SKM-1 treated with dmso at 0.1 percent for 144 hours (cell line): Measurements from ENCODE around the gene INPP5A.
"Not testable (repeated sequence)": the region's sequence is repeated elsewhere in the genome, so short reads cannot be mapped to it uniquely, and the experiment has no call there.

Experiments used
- DNase-seq: peaks from one replicate; lab custom pipeline; 2025; ENCODE audit not compliant: unreplicated experiment; lab: John Stamatoyannopoulos, UW

Gene INPP5A

DNA sequence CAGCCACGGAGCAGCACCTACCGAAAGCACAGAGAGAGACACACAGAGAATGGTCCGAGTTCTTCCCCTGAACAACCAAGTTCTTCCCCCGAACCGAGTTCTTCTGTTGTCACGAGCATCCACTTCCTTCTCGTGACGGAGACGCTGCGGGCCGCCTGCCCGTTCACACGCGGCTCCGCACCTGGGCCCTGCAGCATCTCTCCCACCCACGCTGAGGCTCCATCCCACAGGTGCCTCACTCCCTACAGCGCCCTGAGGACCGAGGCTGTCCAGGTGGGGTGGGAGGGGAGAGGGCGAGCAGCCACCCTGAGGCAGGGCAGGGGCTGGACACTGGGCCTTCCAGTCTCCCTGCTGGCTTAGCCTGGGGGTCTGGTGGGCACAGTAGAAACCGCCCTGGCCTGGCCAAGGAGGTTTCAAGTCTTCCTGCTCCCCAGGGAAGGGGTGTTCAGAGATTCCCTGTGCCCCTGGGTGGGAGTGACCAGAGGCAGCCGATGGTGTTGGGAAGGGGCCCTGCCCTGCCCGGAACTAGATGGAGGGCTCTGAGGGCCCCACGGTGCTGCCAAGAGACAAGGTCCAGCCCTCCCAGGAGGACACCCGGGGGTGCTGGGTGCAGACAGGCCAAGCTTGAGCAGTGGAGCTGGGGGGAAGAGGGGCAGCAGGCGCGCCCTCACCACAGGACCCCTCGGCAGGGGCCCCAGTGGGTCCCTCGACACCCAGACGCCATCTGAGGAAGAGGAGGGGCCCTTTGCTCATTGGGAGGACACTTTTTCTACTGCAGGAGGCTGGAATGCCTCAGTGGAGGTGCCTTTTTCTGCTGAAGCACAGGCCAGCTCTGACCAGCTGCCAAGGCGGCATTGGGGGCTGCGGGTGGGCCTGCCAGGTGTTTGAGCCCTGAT, 253.6 kb downstream of the INPP5A start:
- DNase-seq: no peak

DNA sequence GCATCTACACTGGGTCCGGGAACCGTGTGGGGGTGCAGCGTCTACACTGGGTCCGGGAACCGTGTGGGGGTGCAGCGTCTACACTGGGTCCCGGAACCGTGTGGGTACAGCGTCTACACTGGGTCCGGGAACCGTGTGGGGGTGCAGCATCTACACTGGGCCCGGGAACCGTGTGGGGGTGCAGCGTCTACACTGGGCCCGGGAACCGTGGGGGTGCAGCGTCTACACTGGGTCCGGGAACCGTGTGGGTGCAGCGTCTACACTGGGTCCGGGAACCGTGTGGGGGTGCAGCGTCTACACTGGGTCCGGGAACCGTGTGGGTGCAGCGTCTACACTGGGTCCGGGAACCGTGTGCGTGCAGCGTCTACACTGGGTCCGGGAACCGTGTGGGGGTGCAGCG, 254.5 kb downstream of the INPP5A start:
- DNase-seq: not testable (repeated sequence)

DNA sequence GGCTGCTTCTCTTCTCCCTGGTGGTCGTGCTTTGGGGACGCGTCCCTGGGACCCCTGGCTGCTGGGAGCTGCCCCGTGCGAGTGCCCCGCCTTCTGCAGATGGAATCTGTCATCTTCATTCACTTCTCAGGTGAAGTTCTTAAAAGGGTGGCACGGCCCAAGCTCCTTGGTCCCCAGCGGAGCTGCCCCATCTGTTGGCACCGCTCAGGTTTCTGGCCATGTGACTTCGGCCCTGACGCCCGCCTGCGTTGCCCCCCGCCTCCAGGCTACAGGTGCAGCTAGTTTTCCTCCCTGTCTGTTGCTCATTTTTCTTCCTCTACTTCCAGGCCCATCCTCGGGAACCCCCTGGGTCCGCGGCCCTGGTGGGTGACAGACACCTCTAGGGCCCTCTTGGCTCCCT, 255.2 kb downstream of the INPP5A start:
- DNase-seq: no peak

DNA sequence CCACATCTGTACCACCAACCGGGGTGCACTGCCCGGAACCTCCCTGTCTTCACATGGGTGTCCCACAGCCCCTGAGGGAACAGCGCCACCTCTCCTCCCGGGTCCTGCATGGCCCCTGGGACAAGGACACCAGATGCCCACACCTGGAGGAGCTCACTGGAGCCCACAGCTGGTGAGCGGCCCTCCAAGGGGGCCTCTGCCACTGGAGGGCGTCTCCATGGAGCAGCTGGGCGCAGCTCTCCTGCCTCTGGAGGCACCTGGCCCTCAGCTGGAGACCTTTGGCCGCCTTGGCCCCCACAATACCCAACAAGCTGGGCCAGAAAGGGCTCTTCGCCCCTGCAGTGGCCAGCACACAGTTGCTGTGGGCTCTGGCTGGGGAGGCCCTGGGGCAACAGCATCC, 255.6 kb downstream of the INPP5A start:
- DNase-seq: no peak

DNA sequence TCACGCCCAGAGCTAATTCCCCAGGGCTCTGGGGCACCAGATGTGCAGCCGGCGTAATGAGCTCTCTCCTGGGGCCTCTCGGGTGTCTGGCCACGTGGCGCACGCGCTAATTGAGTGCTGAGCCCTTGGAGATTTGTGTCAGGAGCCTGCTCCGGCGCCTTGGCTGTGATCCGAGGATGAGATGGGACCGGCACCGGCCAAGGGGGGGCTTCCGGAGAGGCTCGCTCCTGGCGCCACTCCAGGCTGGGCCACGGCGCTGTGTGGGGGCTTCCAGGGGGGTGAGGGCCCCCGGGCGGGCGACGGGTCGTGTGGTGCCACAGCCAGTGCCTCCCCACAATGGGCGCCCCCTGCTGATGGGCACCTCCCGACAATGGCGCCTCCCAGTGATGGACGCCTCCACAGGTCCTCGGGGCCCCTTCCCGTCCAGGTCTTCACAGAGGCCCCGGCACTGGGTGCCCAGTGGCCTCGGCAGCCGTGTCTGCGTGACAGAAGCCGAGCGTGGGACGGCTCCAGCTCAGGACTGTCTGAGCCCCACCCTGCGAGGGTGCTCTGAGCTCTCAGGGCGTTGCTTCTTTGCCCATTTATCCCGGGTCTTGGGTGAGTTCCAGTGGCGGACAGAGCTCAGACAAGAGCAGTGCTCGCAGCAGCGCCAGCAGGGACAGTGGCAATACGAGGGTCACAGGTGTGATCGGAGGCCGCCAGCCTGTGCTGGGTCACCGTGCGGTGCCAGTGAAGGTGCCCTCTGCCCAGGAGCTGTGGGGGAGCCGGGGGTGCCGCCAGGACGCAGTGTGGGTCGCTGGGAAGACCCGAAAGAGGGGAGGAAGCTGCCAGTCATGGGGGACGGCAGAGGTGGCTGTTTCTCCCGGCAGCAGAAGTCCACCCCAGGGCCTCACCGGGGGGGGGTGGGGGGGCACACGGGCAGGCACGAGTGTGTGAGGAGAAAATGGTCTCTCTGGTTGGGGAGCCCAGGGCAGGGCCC, 256.6 kb downstream of the INPP5A start:
- DNase-seq: no peak

DNA sequence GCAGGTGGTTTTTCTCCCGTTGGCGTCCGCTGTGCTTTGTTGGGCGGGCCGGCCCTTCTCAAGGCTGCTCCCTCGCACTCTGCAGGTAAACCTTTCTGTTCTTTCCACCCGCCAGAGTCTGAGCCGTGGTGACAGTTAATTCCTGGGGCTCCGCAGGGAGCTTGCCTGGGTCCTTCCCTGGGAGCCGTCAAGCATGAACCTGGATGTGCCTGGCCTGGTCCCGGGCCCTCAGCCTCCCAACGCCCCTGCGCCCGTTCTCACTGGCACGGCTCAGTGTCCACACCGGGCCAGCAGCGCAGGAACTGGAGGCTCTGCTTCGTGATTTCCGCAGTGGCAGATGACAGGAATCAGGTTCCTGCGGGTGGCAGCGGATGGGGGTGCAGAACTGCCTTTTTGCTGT, 259.3 kb downstream of the INPP5A start:
- DNase-seq: no peak

DNA sequence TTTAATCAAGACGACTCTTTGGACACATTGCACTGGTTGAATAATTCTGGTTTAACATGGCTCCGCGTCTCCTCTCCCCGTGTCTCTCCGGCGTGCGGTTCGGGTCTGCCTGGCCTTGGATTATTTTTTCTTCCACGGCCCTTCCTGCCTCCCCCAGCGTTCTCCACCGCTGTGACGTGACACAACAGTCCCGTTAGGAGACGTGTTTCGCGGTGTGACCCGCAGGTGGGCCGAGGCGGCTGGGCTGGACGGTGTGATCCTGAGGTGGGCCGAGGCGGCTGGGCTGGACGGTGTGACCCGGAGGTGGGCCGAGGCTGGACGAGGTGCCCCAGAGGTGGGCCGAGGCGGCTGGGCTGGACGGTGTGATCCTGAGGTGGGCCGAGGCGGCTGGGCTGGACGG, 260.4 kb downstream of the INPP5A start:
- not testable (repeated sequence) for DNase-seq

DNA sequence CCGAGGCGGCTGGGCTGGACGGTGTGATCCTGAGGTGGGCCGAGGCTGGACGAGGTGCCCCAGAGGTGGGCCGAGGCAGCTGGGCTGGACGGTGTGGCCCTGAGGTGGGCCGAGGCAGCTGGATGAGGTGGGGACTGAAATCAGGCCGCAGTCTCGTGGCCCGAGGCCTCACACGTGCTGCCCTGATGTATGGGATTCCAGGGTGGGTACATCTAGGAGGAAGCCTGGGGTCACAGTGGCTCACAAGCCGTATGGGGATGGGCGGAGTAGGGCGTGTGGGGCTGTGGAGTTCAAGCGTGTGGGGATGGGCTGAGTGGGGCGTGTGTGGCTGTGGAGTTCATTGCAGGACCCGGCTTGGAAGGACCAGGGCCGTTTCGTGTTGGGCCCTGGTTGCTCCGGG, 260.8 kb downstream of the INPP5A start:
- no peak for DNase-seq

DNA sequence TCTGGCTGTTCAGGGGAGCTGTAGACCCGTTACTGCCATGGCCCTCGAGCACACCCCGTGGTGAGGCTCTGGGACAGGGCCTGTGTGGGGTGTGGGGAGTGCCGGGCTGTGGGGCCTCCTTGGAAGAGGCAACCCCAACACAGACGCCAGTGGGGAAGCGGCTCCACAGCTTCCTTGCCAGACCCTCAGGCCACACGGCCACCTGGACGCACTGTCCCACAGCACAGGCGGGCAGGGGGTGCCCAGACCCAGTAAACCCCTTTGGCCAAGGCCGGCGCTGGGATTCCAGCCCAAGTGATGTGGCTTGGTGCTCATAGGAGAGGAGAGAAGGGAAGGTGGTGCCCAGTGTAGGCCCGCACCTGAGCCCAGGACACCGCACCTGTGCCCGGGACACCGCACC, 261.3 kb downstream of the INPP5A start:
- no peak for DNase-seq

DNA sequence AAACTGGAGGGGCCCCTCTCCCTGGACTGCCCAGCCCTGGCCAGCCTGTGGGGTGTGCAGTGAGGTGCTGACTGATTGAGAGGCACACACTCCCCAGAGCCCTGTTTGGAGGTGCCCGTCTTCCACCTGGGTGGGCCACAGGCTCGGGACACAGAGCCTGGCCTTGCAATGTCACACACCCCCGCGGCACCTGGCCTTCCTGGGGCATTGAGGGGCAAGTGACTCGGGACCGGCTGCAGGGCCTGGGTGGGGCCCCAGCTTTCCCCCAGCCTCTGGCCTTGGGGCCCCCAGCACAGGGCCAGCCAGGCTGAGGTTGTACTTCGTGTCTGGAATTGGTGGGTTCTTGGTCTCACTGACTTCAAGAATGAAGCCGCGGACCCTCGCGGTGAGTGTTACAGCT, 262.3 kb downstream of the INPP5A start:
- DNase-seq: no peak

DNA sequence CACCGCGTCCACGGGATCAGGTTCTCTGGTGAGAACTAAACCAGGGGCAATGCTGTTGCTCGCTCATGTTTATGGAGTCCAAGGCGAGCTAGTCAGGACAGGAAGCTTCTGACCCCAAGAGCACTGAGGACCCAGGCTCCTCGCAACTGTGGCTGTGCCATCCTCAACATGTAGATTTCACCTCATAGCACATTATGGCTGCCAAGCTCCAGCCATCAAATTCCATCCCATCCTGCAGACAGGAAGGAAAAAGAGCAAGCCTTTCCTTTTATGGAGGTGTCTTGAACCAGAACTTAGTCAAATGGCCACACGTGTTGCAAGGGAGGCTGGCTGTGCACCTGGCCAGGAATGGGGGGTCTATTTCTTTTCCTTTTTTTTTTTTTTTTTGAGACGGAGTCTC, 264.5 kb downstream of the INPP5A start:
- DNase-seq: no peak

DNA sequence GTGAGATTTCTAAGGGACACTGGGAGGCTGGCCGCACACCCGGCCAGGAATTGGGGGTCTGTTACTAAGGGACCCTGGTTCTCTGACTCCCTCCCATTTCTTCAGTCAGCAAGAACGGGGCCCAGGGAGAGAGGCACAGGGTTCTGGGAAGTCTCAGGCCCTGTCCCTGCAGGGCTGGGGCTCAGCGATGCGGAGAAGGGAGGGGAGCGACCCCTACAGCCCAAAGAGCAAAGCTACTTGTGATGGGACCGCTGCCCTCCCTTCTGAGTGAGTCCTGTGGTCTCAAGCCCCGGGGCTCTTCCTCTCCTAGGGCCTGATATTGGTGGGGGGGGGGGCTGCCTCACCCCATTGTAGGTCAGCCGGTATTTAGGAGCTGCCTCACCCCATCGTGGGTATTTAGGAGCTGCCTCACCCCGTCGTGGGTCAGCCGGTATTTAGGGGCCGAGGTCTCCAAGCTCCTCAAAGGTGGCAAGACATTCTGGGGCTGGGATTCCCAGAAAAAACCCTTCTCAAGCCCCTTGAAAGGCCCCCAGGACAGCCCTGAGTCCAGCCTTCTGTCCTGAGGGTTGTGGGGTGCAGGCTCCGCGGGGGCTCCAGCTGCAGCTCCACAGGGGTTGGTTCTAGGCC, 265.2 kb downstream of the INPP5A start:
- no peak for DNase-seq

DNA sequence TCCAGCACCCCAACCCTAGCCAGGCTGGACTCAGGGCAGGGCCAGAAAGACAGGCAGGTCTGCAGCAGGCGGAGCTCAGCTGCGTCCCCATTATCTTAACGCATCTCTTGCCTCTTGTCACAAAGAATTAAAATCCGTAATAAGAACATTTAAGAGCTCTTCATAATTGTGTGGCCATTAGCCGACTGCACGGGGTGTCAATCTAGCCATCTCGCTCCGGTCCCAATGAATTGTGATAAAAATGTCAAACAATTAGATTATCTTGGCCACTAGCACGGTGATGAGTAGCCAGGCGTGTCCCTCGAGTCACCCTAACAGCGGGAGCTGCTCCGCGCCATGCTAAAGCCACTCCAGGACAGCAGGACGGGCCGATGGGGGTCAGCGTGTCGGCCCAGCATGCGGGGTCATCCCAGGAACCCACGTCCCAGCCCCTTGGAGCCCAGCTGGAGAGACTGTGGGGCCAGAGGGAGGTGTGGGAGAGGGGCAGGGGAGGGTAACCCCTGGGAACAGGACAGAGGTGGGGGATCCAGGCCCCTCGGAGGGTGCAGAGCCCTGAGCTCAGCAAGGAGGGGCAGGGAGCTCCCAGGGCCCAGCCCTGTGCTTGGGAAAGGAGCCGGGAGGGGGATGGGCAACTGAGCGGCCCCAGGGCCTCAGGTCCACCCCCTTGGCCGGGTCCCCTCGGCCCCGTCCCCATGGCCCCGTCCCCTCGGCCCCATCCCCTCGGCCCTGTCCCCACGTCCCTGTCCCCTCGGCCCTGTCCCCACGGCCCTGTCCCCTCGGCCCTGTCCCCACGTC, 266.0 kb downstream of the INPP5A start:
- no peak for DNase-seq

DNA sequence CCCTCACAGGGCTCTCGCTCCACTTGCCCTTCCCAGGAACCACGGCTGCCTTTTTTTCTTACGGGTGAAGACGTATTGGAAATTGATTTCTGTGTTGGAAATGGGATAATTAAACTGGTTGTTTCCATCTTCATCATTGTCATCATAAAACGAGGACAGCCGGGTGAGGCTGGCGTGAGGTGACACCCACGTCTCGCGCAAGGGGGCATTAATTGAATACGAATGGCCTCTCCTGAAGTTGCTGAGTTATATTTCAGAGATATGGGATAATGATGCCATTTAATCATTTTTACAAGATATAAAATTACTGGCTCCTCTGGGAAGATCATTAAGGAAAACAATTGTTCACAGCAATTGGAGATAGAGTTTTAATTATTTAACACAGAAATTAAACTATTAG, 266.7 kb downstream of the INPP5A start:
- DNase-seq: no peak

DNA sequence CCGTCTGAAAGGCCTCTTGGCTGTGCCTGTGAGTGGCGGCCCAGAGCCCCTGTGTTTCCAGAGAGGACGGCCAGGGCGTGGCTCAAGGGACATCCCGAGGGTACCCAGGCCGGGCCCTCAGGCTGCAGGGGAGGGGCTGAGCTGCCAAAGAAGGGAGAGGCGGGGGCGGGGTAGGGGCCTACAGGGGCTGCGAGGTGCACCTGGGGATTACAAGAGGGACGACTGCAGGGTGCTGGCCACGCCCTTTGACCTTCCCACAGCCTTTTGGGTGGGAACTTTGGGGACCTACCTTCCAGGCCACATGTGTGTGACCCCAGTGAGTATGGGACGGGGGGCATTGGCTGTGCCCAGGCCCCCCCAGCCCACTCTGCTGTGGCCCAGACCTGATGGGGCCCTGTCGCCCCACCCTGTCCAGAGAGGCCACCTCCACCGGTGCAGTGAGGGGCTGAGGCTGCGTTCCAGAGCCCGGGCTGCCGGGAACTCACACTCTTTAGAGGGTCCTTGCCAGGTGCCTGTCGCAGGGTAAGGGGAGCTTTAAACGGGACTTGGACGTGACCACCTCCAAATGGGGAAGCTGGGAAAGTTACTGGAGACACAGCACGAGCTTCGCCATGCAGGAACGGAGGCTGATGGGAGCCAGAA, 267.3 kb downstream of the INPP5A start:
- no peak for DNase-seq

DNA sequence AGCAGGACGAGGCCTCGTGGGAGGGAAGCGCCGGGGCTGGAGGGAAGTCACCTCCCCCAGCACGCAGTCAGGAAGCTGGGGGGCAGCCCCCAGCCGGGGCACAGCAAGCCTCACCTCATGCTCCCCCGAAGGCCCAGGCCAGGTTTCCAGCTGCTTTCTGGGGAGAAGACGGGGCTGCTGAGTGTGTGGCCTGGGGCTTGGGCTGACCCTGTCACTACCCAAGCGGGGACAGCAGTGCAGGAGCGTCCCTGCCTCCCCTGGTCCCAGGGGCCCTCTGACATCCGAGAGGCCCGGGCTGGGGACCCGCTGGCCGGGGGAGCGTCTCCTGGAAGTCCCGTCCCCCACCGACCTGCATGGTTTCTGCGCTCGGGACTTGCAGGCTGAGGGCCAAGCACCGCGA, 268.0 kb downstream of the INPP5A start:
- no peak for DNase-seq

DNA sequence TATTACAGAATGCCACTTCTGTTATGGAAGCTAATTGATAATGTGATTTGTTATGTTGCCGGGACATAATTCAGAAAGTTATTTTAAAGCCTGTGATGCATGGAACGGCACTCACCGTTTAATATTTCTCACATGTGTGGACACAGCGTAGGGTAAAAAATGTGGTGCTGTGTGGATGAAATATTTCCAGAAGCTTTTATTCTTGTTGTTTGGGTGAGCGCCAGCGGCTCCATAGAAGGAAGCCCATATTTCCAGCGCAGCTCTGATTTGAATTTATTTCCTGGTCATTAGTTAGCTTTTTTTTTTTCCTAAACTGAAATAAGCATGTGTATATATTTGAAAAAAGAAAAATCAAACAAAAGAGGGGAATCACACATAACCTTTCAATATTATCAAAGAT, 268.5 kb downstream of the INPP5A start:
- DNase-seq: no peak

DNA sequence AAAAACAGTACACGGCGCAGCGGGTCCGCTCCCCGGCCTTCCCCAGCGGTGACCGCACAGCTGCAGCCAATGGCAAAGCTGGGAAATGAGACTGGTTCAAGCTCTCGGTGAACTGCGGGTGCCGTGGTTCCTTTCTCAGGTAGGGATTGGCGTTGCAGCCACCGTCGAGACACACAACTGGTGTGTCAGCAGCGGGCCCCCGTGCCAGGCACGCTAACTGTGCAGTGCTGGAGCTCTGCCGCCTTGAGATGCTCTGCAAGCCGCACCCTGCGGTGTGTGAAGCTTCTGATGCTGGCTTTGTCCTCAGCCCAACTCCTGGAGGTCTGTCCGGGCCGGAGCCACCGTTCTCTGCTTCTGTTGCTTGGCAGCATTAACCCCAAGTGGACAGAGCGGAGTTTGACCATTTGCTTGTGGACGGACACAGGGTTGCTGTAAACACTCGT, 269.0 kb downstream of the INPP5A start:
- DNase-seq: no peak

DNA sequence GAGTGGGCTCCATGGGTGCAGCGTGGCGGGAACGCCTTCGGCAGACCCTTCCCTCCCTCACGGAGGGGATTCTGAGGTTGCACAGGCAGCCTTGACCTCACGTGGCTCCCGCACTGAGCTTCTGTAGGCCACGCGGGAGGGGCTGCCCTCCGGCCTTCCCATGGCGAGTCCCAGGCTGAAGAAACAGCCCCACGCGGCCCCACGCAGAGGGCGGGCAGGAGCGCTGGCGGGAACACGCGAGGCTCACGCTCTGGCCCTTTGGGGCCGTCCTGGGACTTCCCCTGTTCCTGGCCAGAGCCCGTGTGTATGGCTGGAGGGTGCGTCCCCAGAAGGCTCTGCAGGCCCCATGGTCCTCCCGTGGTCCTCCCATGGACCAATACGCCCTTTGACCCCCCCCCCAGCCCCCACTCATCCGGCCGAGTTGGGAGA, 270.0 kb downstream of the INPP5A start:
- DNase-seq: no peak
